SK-N-SH treated with all-trans-retinoic acid at 6 μM for 48 hours (cell line): ENCODE data around the gene AP2B1.

Source experiments
- ARNTL ChIP-seq: fragments of 450-650 bp; formaldehyde crosslinking; IDR thresholded peaks from 2 replicates; pipeline ENCODE4 v1.5.0; 2020; ENCODE audit warnings: low read depth, mild to moderate bottlenecking, moderate library complexity, borderline replicate concordance
- BACH2 ChIP-seq: fragments of 250-450 bp; sonication (Bioruptor Pico); IDR thresholded peaks from 2 replicates; pipeline ENCODE4 v1.9.0; 2021; ENCODE audit warnings: mild to moderate bottlenecking, borderline replicate concordance
- CREB5 ChIP-seq: fragments of 250-450 bp; sonication (Bioruptor Pico); IDR thresholded peaks from 2 replicates; pipeline ENCODE4 v1.5.1; 2020; ENCODE audit warnings: low read depth, mild to moderate bottlenecking, moderate library complexity
- OSR1 ChIP-seq: fragments of 250-450 bp; sonication (Bioruptor Pico); IDR thresholded peaks from 2 replicates; pipeline ENCODE4 v1.8.0; 2022; ENCODE audit warnings: moderate library complexity, mild to moderate bottlenecking, inconsistent platforms
- PATZ1 ChIP-seq: fragments of 250-450 bp; sonication (Bioruptor Pico); IDR thresholded peaks from 2 replicates; pipeline ENCODE4 v1.8.0; 2020; ENCODE audit warnings: mild to moderate bottlenecking, moderate library complexity, borderline replicate concordance
- POU6F1 ChIP-seq: fragments of 250-450 bp; sonication (Bioruptor Pico); IDR thresholded peaks from 2 replicates; pipeline ENCODE4 v1.8.0; 2021; ENCODE audit warnings: low read depth, mild to moderate bottlenecking, moderate library complexity, borderline replicate concordance
- RARB ChIP-seq: fragments of 250-450 bp; sonication (Bioruptor Pico); IDR thresholded peaks from 2 replicates; pipeline ENCODE4 v1.8.0; 2021; ENCODE audit warnings: mild to moderate bottlenecking, moderate library complexity
- SNAI2 ChIP-seq: fragments of 250-450 bp; sonication (Bioruptor Pico); IDR thresholded peaks from 2 replicates; pipeline ENCODE4 v1.5.0; 2020; ENCODE audit warnings: mild to moderate bottlenecking, moderate library complexity
- TCF4 ChIP-seq: fragments of 250-450 bp; sonication (Bioruptor Pico); IDR thresholded peaks from 2 replicates; pipeline ENCODE4 v1.8.0; 2021; ENCODE audit warnings: mild to moderate bottlenecking, moderate library complexity, borderline replicate concordance
- TSHZ2 ChIP-seq: fragments of 250-450 bp; sonication (Bioruptor Pico); IDR thresholded peaks from 2 replicates; pipeline ENCODE4 v1.5.0; 2020; ENCODE audit warnings: mild to moderate bottlenecking, moderate library complexity
- ZC3H10 ChIP-seq: fragments of 250-450 bp; sonication (Bioruptor Pico); IDR thresholded peaks from 2 replicates; pipeline ENCODE4 v1.5.1; 2021; ENCODE audit warnings: mild to moderate bottlenecking, moderate library complexity
- ZFP30 ChIP-seq: fragments of 450-650 bp; formaldehyde crosslinking; IDR thresholded peaks from 2 replicates; pipeline ENCODE4 v1.5.0; 2022; ENCODE audit warnings: mild to moderate bottlenecking, moderate library complexity
- ZNF70 ChIP-seq: fragments of 450-650 bp; formaldehyde crosslinking; IDR thresholded peaks from 2 replicates; pipeline ENCODE4 v1.5.0; 2020; ENCODE audit warnings: mild to moderate bottlenecking, moderate library complexity
- ZNF8 ChIP-seq: fragments of 450-650 bp; formaldehyde crosslinking; IDR thresholded peaks from 2 replicates; pipeline ENCODE4 v1.5.0; 2020; ENCODE audit warnings: mild to moderate bottlenecking, moderate library complexity

GRCh38 chr17:35735036-35735805 is 148.1 kb downstream of the AP2B1 start:
- TF ChIP-seq POU6F1 (no peak), RARB (CRISPR knock-in tag) (no peak), ARNTL (CRISPR knock-in tag) (no peak), OSR1 (CRISPR knock-in tag) (no peak), SNAI2 (CRISPR knock-in tag) (no peak), ZC3H10 (no peak), PATZ1 (no peak), CREB5 (no peak), ZFP30 (CRISPR knock-in tag) (no peak), BACH2 (no peak), ZNF70 (no peak), TSHZ2 (CRISPR knock-in tag) (no peak), ZNF8 (CRISPR knock-in tag) (no peak), TCF4 (CRISPR knock-in tag) (no peak)
